Measurements from ENCODE around the gene HIPK1. TPM values are rescaled to one million over a fixed set of nuclear protein-coding genes. Genes with fewer than 3 reads are reported as not detected.

The HIPK1 gene
- total RNA-seq, 4 donors from 2014 or later = 54.4 to 67.6 (median 60.0) TPM

GRCh38 chr1:114025609-114026401 lies 96.7 kb downstream of the HIPK1 start:
- Histone ChIP-seq H3K4me1 (peaks cover 42 to 45% of the 10 kb centered on the region in 2 donors), H3K36me3 (no peaks in the 10 kb centered on the region), H3K27ac (peak overlapping the region; percentile 75 to 79 (median 78)), H3K4me3 (no peak overlapping the region), H3K9me3 (no peaks in the 10 kb centered on the region), H3K27me3 (no peaks in the 10 kb centered on the region)
- peak in 1 of 2 donors; percentile 68 for ATAC-seq
- TF ChIP-seq CTCF (IDR thresholded peaks at IDR 0.05 in 4 of 5, conservative IDR thresholded peaks at IDR 0.05 in 1 of 5) (no peak), POLR2A (IDR thresholded peaks at IDR 0.05) (no peak)
- in situ Hi-C loops (cut with MboI; ENCODE audit: low sequenced_read_pairs in 4 of 4) (no loop called here), intact Hi-C loops (cut with DNase I; ENCODE audit: low total_unique reads) (loop anchor here (2.0 to 10.0 kb wide), 4 partner anchors 35 to 659 kb away; partner anchors contain the start of gene OLFML3)
- DNase-seq = peak in 1 of 2 donors; percentile 10

GRCh38 chr1:114026797-114027196 lies 97.7 kb downstream of the HIPK1 start:
- H3K36me3 ChIP-seq = no peaks in the 10 kb centered on the region
- H3K27me3 ChIP-seq = no peaks in the 10 kb centered on the region
- peaks cover 39 to 42% of the 10 kb centered on the region in 2 donors for H3K4me1 ChIP-seq
- intact Hi-C loops (cut with DNase I; ENCODE audit: low total_unique reads) (loop anchor here (2.0 to 10.0 kb wide), 3 partner anchors 36 to 658 kb away; no protein-coding TSS in a partner anchor), in situ Hi-C loops (cut with MboI; ENCODE audit: low sequenced_read_pairs in 4 of 4) (no loop called here)
- H3K27ac ChIP-seq = peak overlapping the region; percentile 75 to 79 (median 78)
- peak; percentile 15 to 40 for DNase-seq
- TF ChIP-seq CTCF (IDR thresholded peaks at IDR 0.05 in 4 of 5, conservative IDR thresholded peaks at IDR 0.05 in 1 of 5) (no peak), POLR2A (IDR thresholded peaks at IDR 0.05) (no peak)
- peak; percentile 87 to 92 for ATAC-seq
- no peak overlapping the region for H3K4me3 ChIP-seq
- no peaks in the 10 kb centered on the region for H3K9me3 ChIP-seq

Other genes starting within 250 kb of the HIPK1 start
- 10 to 100 TPM in 2 of 4 donors, 1 to 10 TPM in 2; 6.7 to 20.0 (median 9.9) TPM for gene PHTF1, start 169.8 kb upstream of the HIPK1 start, total RNA-seq
- gene RSBN1, start 116.8 kb upstream of the HIPK1 start, total RNA-seq = 10 to 100 TPM in 3 of 4 donors, 1 to 10 TPM in 1; 9.9 to 24.8 (median 24.0) TPM
- gene PTPN22, start 57.6 kb upstream of the HIPK1 start, total RNA-seq = 1 to 10 TPM in 1 of 4 donors, under 1 TPM in 3; 0.10 to 1.7 (median 0.63) TPM
- gene BCL2L15, start 41.7 kb upstream of the HIPK1 start, total RNA-seq = under 1 TPM in 1 of 4 donors, not detected in 3; 0.32 TPM
- 10 to 100 TPM in 1 of 4 donors, 1 to 10 TPM in 3; 6.5 to 11.2 (median 8.4) TPM for gene AP4B1, start 24.5 kb upstream of the HIPK1 start, total RNA-seq
- gene DCLRE1B, start 24.0 kb upstream of the HIPK1 start, total RNA-seq = 1 to 10 TPM; 1.4 to 3.3 (median 1.7) TPM
- 10 to 100 TPM in 3 of 4 donors, 1 to 10 TPM in 1; 5.9 to 17.1 (median 14.0) TPM for gene OLFML3, start 50.1 kb downstream of the HIPK1 start, total RNA-seq
- gene SYT6, start 224.5 kb downstream of the HIPK1 start, total RNA-seq = under 1 TPM in 1 of 4 donors, not detected in 3; 0.20 TPM